PC-3 (cell line): ENCODE data around the gene CIBAR2. TPM values are rescaled to one million over a fixed set of nuclear protein-coding genes. Genes with fewer than 3 reads are reported as not detected.

Source experiments
- ATAC-seq: fragments of 200-7000 bp; cut with Tn5 transposase; 2 replicates; pipeline ENCODE4 v1.9.1; 2020; ENCODE audit warnings: mild to moderate bottlenecking, moderate library complexity
- BruUV-seq: library from RNA; stranded (reverse); fragments of 400-500 nt; replicated peaks from 2 replicates; lab custom pipeline; 2021; lab: Mats Ljungman, UMichigan
- CTCF ChIA-PET: fragments of 300-600 bp; sonication (Branson Sonifier 250); formaldehyde crosslinking; loops from one replicate; lab custom pipeline; 2022; ENCODE audit warnings: antibody characterized with exemption; lab: Charles Lee
- POLR2A ChIA-PET: fragments of 300-600 bp; sonication (Branson Sonifier 250); formaldehyde crosslinking; loops from one replicate; lab custom pipeline; 2022; ENCODE audit warnings: antibody characterized with exemption; ENCODE audit not compliant: unreplicated experiment; lab: Charles Lee
- DNase-seq: peaks from one replicate; pipeline ENCODE4 v3.0.0-alpha.2; 2015
- H2AFZ ChIP-seq: fragments of 300-600 bp; sonication (generic); 2 replicates; pipeline ENCODE4 v1.6.0; 2016; ENCODE audit warnings: antibody characterized with exemption, low read length
- H3F3A ChIP-seq: fragments of 300-600 bp; sonication (generic); one replicate; pipeline ENCODE4 v1.6.0; 2017; ENCODE audit warnings: antibody characterized with exemption, low read length, control low read depth, mild to moderate bottlenecking; ENCODE audit not compliant: unreplicated experiment
- H3K27ac ChIP-seq: fragments of 300-600 bp; sonication (generic); 2 replicates; pipeline ENCODE4 v1.5.1; 2016; ENCODE audit warnings: mild to moderate bottlenecking, low read length
- H3K27me3 ChIP-seq: fragments of 300-600 bp; sonication (generic); 2 replicates; pipeline ENCODE4 v1.6.1; 2016; ENCODE audit warnings: low read length, mixed read lengths
- H3K36me3 ChIP-seq: fragments of 300-600 bp; sonication (generic); 2 replicates; pipeline ENCODE4 v1.6.1; 2016; ENCODE audit warnings: low read depth, mixed run types, low read length, mixed read lengths
- H3K4me1 ChIP-seq: fragments of 300-600 bp; sonication (generic); 2 replicates; pipeline ENCODE4 v1.5.1; 2016; ENCODE audit warnings: low read length; ENCODE audit not compliant: insufficient read depth
- H3K4me2 ChIP-seq: fragments of 300-600 bp; sonication (generic); 2 replicates; pipeline ENCODE4 v1.6.0; 2016; ENCODE audit warnings: low read length
- H3K4me3 ChIP-seq: fragments of 300-600 bp; sonication (generic); 2 replicates; pipeline ENCODE4 v1.5.1; 2016; ENCODE audit warnings: mild to moderate bottlenecking, low read length, mixed read lengths
- H3K79me2 ChIP-seq: fragments of 300-600 bp; sonication (generic); 2 replicates; pipeline ENCODE4 v1.6.1; 2017; ENCODE audit warnings: low read length, mixed read lengths
- H3K9ac ChIP-seq: fragments of 300-600 bp; sonication (generic); 2 replicates; pipeline ENCODE4 v1.6.0; 2016; ENCODE audit warnings: mild to moderate bottlenecking, low read length
- H3K9me2 ChIP-seq: fragments of 300-600 bp; sonication (generic); replicated peaks from 2 replicates; pipeline ENCODE4 v1.6.1; 2016; ENCODE audit warnings: mixed run types, low read length, mixed read lengths
- H3K9me3 ChIP-seq: fragments of 300-600 bp; sonication (generic); 2 replicates; pipeline ENCODE4 v1.6.1; 2016; ENCODE audit warnings: low read length, mixed read lengths
- H4K20me1 ChIP-seq: fragments of 300-600 bp; sonication (generic); 2 replicates; pipeline ENCODE4 v1.6.1; 2016; ENCODE audit warnings: low read length, mixed read lengths
- EZH2 ChIP-seq: fragments of 300-600 bp; sonication (generic); IDR thresholded peaks from one replicate; pipeline ENCODE4 v1.6.1; 2017; ENCODE audit warnings: antibody characterized with exemption, mild to moderate bottlenecking, low read length; ENCODE audit not compliant: unreplicated experiment
- EZH2phosphoT487 ChIP-seq: fragments of 300-600 bp; sonication (generic); IDR thresholded peaks from 2 replicates; pipeline ENCODE4 v1.6.1; 2018; ENCODE audit warnings: mild to moderate bottlenecking, antibody characterized with exemption, low read length, borderline replicate concordance
- intact Hi-C: fragments of 100-400 bp; cut with micrococcal nuclease; formaldehyde crosslinking; loops from 2 replicates; pipeline ENCODE4 v1.9.0; 2023
- total RNA-seq: library from RNA; depleted of rRNA; stranded (reverse); fragments of >200 nt; gene quantifications from 2 replicates; pipeline ENCODE4 v1.2.3, GENCODE V29; 2014
- TF ChIP-seq, protein P1 (sequence below): fragments of 300-600 bp; sonication (generic); conservative IDR thresholded peaks from 2 replicates; pipeline ENCODE4 v1.5.1; 2017; ENCODE audit warnings: antibody characterized with exemption, low read depth, mild to moderate bottlenecking, low read length

CIBAR2 gene
- total RNA-seq, 1 experiment from 2014 or later: not detected

DNA sequence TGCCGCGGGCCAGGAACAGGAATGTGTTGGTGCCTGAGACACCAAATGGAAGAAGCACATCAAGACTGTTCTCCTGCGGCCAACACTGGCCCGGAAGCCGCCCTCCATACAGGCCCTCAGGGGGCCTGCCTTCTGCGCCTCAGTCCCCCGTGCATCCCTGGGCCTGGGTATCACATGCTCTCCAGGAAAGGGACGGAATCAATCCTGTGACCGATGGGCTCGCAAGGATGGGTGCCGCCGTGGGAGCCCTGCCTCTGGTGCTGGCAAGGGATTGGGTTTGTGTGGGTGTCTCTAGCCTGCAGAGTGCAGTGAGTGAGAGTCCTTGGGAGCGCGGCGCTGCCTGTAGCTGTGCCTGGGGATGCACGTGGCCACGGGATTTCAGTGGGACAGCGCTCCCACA is 19.4 kb downstream of the CIBAR2 start:
- DNase-seq: no peak
- H3K9me3 ChIP-seq: no peaks in the 10 kb centered on the region
- H3K4me3 ChIP-seq: no peak overlapping the region
- H3K36me3 ChIP-seq: no peaks in the 10 kb centered on the region
- H3K9ac ChIP-seq: no peak overlapping the region
- no peak overlapping the region for H3K4me2 ChIP-seq
- TF ChIP-seq EZH2phosphoT487 (no peak), EZH2 (no peak)
- TF ChIP-seq, protein P1, sequence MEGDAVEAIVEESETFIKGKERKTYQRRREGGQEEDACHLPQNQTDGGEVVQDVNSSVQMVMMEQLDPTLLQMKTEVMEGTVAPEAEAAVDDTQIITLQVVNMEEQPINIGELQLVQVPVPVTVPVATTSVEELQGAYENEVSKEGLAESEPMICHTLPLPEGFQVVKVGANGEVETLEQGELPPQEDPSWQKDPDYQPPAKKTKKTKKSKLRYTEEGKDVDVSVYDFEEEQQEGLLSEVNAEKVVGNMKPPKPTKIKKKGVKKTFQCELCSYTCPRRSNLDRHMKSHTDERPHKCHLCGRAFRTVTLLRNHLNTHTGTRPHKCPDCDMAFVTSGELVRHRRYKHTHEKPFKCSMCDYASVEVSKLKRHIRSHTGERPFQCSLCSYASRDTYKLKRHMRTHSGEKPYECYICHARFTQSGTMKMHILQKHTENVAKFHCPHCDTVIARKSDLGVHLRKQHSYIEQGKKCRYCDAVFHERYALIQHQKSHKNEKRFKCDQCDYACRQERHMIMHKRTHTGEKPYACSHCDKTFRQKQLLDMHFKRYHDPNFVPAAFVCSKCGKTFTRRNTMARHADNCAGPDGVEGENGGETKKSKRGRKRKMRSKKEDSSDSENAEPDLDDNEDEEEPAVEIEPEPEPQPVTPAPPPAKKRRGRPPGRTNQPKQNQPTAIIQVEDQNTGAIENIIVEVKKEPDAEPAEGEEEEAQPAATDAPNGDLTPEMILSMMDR: no peak
- no peaks in the 10 kb centered on the region for H3K79me2 ChIP-seq
- intact Hi-C loops: no loop called here
- H2AFZ ChIP-seq: no peak overlapping the region
- POLR2A ChIA-PET: no interaction called here
- no peaks in the 10 kb centered on the region for H3K4me1 ChIP-seq
- no peak overlapping the region for H3K27ac ChIP-seq
- H3K9me2 ChIP-seq: no peaks in the 10 kb centered on the region
- CTCF ChIA-PET: no interaction called here
- H3K27me3 ChIP-seq: no peaks in the 10 kb centered on the region
- ATAC-seq: no peak
- no peaks in the 10 kb centered on the region for H3F3A ChIP-seq
- no TSS peak for BruUV-seq
- H4K20me1 ChIP-seq: no peaks in the 10 kb centered on the region

- Histone ChIP-seq H3K9me3 (no peaks in the 10 kb centered on the region), H3K79me2 (no peaks in the 10 kb centered on the region), H3K4me2 (no peak overlapping the region), H3F3A (no peaks in the 10 kb centered on the region), H3K4me3 (no peak overlapping the region), H2AFZ (no peak overlapping the region), H3K27ac (no peak overlapping the region), H3K9me2 (no peaks in the 10 kb centered on the region), H4K20me1 (no peaks in the 10 kb centered on the region), H3K9ac (no peak overlapping the region), H3K4me1 (no peaks in the 10 kb centered on the region), H3K36me3 (no peaks in the 10 kb centered on the region), H3K27me3 (no peaks in the 10 kb centered on the region)
- ChIA-PET CTCF (no interaction called here), POLR2A (no interaction called here)
- no peak for DNase-seq
- no peak for ATAC-seq
- no TSS peak for BruUV-seq
- intact Hi-C loops: no loop called here
- TF ChIP-seq, protein P1: no peak
- no peak for TF ChIP-seq EZH2phosphoT487
- no peak for TF ChIP-seq EZH2
Measured at GRCh38 chr16:85092309-85092708, 20.0 kb downstream of the CIBAR2 start.

- ATAC-seq (no peak), DNase-seq (no peak)
- CTCF ChIA-PET: no interaction called here
- Histone ChIP-seq H3K27ac (no peak overlapping the region), H3K9ac (no peak overlapping the region), H3K9me3 (no peaks in the 10 kb centered on the region), H3K4me2 (no peak overlapping the region), H4K20me1 (no peaks in the 10 kb centered on the region), H3F3A (no peaks in the 10 kb centered on the region), H3K4me3 (no peak overlapping the region), H3K4me1 (no peaks in the 10 kb centered on the region), H3K36me3 (no peaks in the 10 kb centered on the region), H3K9me2 (no peaks in the 10 kb centered on the region), H3K79me2 (no peaks in the 10 kb centered on the region), H2AFZ (no peak overlapping the region), H3K27me3 (no peaks in the 10 kb centered on the region)
- TF ChIP-seq EZH2: no peak
- TF ChIP-seq EZH2phosphoT487: no peak
- TF ChIP-seq, protein P1: no peak
- BruUV-seq: TSS peak; percentile 25
- POLR2A ChIA-PET: no interaction called here
- intact Hi-C loops: no loop called here
Measured at GRCh38 chr16:85091522-85091910, 20.8 kb downstream of the CIBAR2 start.
